GM21723 (cell line): ENCODE data around the gene RTKN2.

Source experiments
- ATAC-seq: cut with Tn5 transposase; IDR thresholded peaks from one replicate; pipeline ENCODE4 v1.9.1; 2021; ENCODE audit warnings: mild to moderate bottlenecking, moderate library complexity; ENCODE audit not compliant: unreplicated experiment

Gene RTKN2

GRCh38 chr10:62230344-62231121 lies 38.1 kb downstream of the RTKN2 start:
- ATAC-seq, result no peak

- no peak for ATAC-seq
Measured at GRCh38 chr10:62225362-62225761, 43.3 kb downstream of the RTKN2 start.

GRCh38 chr10:62224606-62225005 lies 44.0 kb downstream of the RTKN2 start:
- ATAC-seq, result no peak

- ATAC-seq, result no peak
Measured at GRCh38 chr10:62217683-62218082, 51.0 kb downstream of the RTKN2 start.

- ATAC-seq, result no peak
Measured at GRCh38 chr10:62214364-62214874, 54.2 kb downstream of the RTKN2 start.

GRCh38 chr10:62205750-62206399 lies 62.8 kb downstream of the RTKN2 start:
- ATAC-seq, result no peak

GRCh38 chr10:62199584-62199983 lies 69.1 kb downstream of the RTKN2 start:
- no peak for ATAC-seq

- ATAC-seq, result no peak
Measured at GRCh38 chr10:62196528-62196927, 72.1 kb downstream of the RTKN2 start.

- ATAC-seq, result no peak
Measured at GRCh38 chr10:62195675-62195926, 73.0 kb downstream of the RTKN2 start.

- no peak for ATAC-seq
Measured at GRCh38 chr10:62194924-62195674, 73.5 kb downstream of the RTKN2 start.

GRCh38 chr10:62193479-62193878 lies 75.2 kb downstream of the RTKN2 start:
- no peak for ATAC-seq

- no peak for ATAC-seq
Measured at GRCh38 chr10:62189131-62189530, 79.5 kb downstream of the RTKN2 start.

- no peak for ATAC-seq
Measured at GRCh38 chr10:62188021-62188616, 80.5 kb downstream of the RTKN2 start.

GRCh38 chr10:62186999-62187675 lies 81.5 kb downstream of the RTKN2 start:
- ATAC-seq, result no peak

- no peak for ATAC-seq
Measured at GRCh38 chr10:62185919-62186692, 82.5 kb downstream of the RTKN2 start.

GRCh38 chr10:62183857-62184795 lies 84.5 kb downstream of the RTKN2 start:
- no peak for ATAC-seq

- peak; percentile 92 for ATAC-seq
Measured at GRCh38 chr10:62183442-62183841, 85.2 kb downstream of the RTKN2 start.

GRCh38 chr10:62182595-62182994 lies 86.0 kb downstream of the RTKN2 start:
- ATAC-seq, result no peak

- no peak for ATAC-seq
Measured at GRCh38 chr10:62182171-62182570, 86.5 kb downstream of the RTKN2 start.
